Measurements from ENCODE around the gene ZNF710. TPM values are rescaled to one million over a fixed set of nuclear protein-coding genes. Genes with fewer than 3 reads are reported as not detected.

Gene ZNF710
- total and polyA plus RNA-seq, 8 donors, result 7.9 to 35.3 (median 16.1) TPM

- H3K4me3 ChIP-seq, result no peak overlapping the region
- H3K27me3 ChIP-seq, result no peaks in the 10 kb centered on the region
- peaks cover 26 to 93% (median 89%) of the 10 kb centered on the region in 4 donors for H3K36me3 ChIP-seq
- WGBS, 5 donors, result 86 to 96% (median 92%) methylated on average over 6 of the region's 6 CpGs
- H3K9me3 ChIP-seq, result no peaks in the 10 kb centered on the region
- DNase-seq, result no peak
- intact Hi-C loops (cut with DNase I; ENCODE audit: low total_unique reads), result loop anchor here (10.0 kb wide), 1 partner anchor 172 kb away; no protein-coding TSS in a partner anchor
- TF ChIP-seq CTCF (IDR thresholded peaks at IDR 0.05) (no peak), EP300 (IDR thresholded peaks at IDR 0.05) (no peak)
- H3K4me1 ChIP-seq, result peaks cover 10 to 34% (median 13%) of the 10 kb centered on the region in 4 donors
- H3K27ac ChIP-seq, result peak overlapping the region in 2 of 5 donors; percentile 69 to 71
Observed at GRCh38 chr15:90076716-90077115, 75.6 kb downstream of the ZNF710 start.

- intact Hi-C loops (cut with DNase I; ENCODE audit: low total_unique reads), result loop anchor here (10.0 kb wide), 1 partner anchor 174 kb away; no protein-coding TSS in a partner anchor
- Histone ChIP-seq H3K9me3 (no peaks in the 10 kb centered on the region), H3K36me3 (peaks cover 37 to 95% (median 92%) of the 10 kb centered on the region in 4 donors), H3K4me1 (peaks cover 11 to 46% (median 18%) of the 10 kb centered on the region in 4 donors), H3K27ac (no peak overlapping the region), H3K4me3 (no peak overlapping the region), H3K27me3 (no peaks in the 10 kb centered on the region)
- 89 to 97% (median 91%) methylated on average over 7 of the region's 7 CpGs for WGBS, 5 donors
- no peak for DNase-seq
- no peak for TF ChIP-seq CTCF (IDR thresholded peaks at IDR 0.05)
- TF ChIP-seq EP300 (IDR thresholded peaks at IDR 0.05), result no peak
- TF ChIP-seq POLR2A (IDR thresholded peaks at IDR 0.05), result no peak
- no peak for TF ChIP-seq POLR2AphosphoS5 (IDR thresholded peaks at IDR 0.05)
Observed at GRCh38 chr15:90078965-90079364, 77.8 kb downstream of the ZNF710 start.

GRCh38 chr15:90079619-90080457 lies 78.7 kb downstream of the ZNF710 start:
- Histone ChIP-seq H3K9me3 (no peaks in the 10 kb centered on the region), H3K4me1 (peaks cover 11 to 46% (median 18%) of the 10 kb centered on the region in 4 donors), H3K27me3 (no peaks in the 10 kb centered on the region), H3K4me3 (no peak overlapping the region), H3K27ac (peak overlapping the region in 2 of 5 donors; percentile 1 to 34), H3K36me3 (peaks cover 46 to 95% (median 92%) of the 10 kb centered on the region in 4 donors)
- no peak for DNase-seq
- 86 to 93% (median 92%) methylated on average over 20 to 28 of the region's 28 CpGs for WGBS, 5 donors
- intact Hi-C loops (cut with DNase I; ENCODE audit: low total_unique reads), result loop anchor here (10.0 kb wide), 1 partner anchor 175 kb away; no protein-coding TSS in a partner anchor
- no peak for TF ChIP-seq POLR2A (IDR thresholded peaks at IDR 0.05)

GRCh38 chr15:90080458-90080755 lies 79.3 kb downstream of the ZNF710 start:
- WGBS, 5 donors, result 82 to 85% (median 84%) methylated on average over 6 to 9 of the region's 9 CpGs
- DNase-seq, result no peak
- no peaks in the 10 kb centered on the region for H3K27me3 ChIP-seq
- H3K36me3 ChIP-seq, result peaks cover 50 to 95% (median 93%) of the 10 kb centered on the region in 4 donors
- H3K4me1 ChIP-seq, result peaks cover 5 to 43% (median 16%) of the 10 kb centered on the region in 4 donors
- H3K9me3 ChIP-seq, result no peaks in the 10 kb centered on the region
- H3K4me3 ChIP-seq, result no peak overlapping the region
- TF ChIP-seq EP300 (IDR thresholded peaks at IDR 0.05) (no peak), POLR2A (IDR thresholded peaks at IDR 0.05) (no peak), CTCF (IDR thresholded peaks at IDR 0.05) (no peak), POLR2AphosphoS5 (IDR thresholded peaks at IDR 0.05) (no peak)
- peak overlapping the region in 2 of 5 donors; percentile 1 to 34 for H3K27ac ChIP-seq
- intact Hi-C loops (cut with DNase I; ENCODE audit: low total_unique reads), result no loop called here
